ENCODE measurements around the gene ZNF222. TPM values are rescaled to one million over a fixed set of nuclear protein-coding genes. Genes with fewer than 3 reads are reported as not detected.

Gene ZNF222
- total RNA-seq, 1 donor, result 6.9 TPM

GRCh38 chr19:44050740-44051649 lies 25.8 kb downstream of the ZNF222 start:
- TF ChIP-seq CTCF (IDR thresholded peaks at IDR 0.05; ENCODE audit: insufficient read depth, low read depth, low read length), result no peak
- no peak for DNase-seq (ENCODE audit: low read depth)
- peak overlapping the region; percentile 95 for H3K4me3 ChIP-seq (ENCODE audit: low read depth, low read length)

DNA sequence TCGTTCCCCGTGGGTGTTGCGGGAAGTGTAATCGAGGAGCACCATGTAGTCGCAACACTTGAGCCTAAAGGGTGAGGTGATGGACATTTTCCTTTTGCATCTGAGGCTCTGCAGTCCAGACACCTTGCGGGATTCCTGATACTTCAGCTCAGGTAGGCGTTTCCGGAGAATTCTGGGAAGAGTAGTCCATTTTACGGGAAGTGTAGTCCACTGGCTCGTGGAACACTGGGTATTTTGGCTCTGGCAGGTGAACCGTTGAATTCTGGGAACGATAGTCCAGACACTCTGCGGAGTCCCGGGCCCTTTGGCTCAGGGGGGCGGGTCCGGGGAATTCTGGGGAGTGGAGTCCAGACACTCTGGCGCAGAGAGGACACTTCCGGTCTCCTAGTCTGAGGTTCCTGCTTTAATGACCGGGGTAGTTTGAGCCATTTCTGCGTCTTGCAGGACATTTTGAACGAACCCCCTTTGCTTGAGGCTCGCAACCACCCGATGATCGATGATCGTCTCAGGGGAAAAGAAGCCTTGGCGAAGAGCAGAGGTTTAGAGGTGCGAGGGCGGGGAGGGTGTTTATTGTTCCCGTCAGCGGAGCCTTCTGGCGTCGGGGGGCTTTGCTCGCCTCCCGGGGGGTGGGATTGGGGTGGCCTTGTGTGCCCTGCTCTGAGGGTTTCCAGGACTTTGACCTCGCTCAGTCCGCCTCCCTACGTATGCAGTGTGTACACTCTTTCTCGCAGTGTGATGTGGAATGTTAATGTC lies 26.6 kb downstream of the ZNF222 start, which contains the start of gene ZNF223:
ZNF223 (plus strand) TSS at position 387 of the 753 bp plus-strand sequence. CDS start 3,141 bp downstream, outside the sequence.
- peak; percentile 91 for DNase-seq (ENCODE audit: low read depth)
- TF ChIP-seq CTCF (IDR thresholded peaks at IDR 0.05; ENCODE audit: insufficient read depth, low read depth, low read length), result no peak
- H3K4me3 ChIP-seq (ENCODE audit: low read depth, low read length), result peak within 1 kb of the TSS; percentile 95

GRCh38 chr19:44055870-44056269 lies 30.7 kb downstream of the ZNF222 start:
- no peak overlapping the region for H3K4me3 ChIP-seq (ENCODE audit: low read depth, low read length)
- no peak for DNase-seq (ENCODE audit: low read depth)
- no peak for TF ChIP-seq CTCF (IDR thresholded peaks at IDR 0.05; ENCODE audit: insufficient read depth, low read depth, low read length)

GRCh38 chr19:44059229-44059628 lies 34.0 kb downstream of the ZNF222 start:
- H3K4me3 ChIP-seq (ENCODE audit: low read depth, low read length), result no peak overlapping the region
- no peak for TF ChIP-seq CTCF (IDR thresholded peaks at IDR 0.05; ENCODE audit: insufficient read depth, low read depth, low read length)
- no peak for DNase-seq (ENCODE audit: low read depth)

GRCh38 chr19:44061038-44061437 lies 35.9 kb downstream of the ZNF222 start:
- no peak for DNase-seq (ENCODE audit: low read depth)
- no peak overlapping the region for H3K4me3 ChIP-seq (ENCODE audit: low read depth, low read length)
- no peak for TF ChIP-seq CTCF (IDR thresholded peaks at IDR 0.05; ENCODE audit: insufficient read depth, low read depth, low read length)

- no peak for TF ChIP-seq CTCF (IDR thresholded peaks at IDR 0.05; ENCODE audit: insufficient read depth, low read depth, low read length)
- no peak for DNase-seq (ENCODE audit: low read depth)
- no peak overlapping the region for H3K4me3 ChIP-seq (ENCODE audit: low read depth, low read length)
These were observed 41.1 kb downstream of the ZNF222 start for GRCh38 chr19:44066305-44066704.
